Heart right ventricle (tissue), 16 donors: ENCODE data around the gene ADGRD2. TPM values are rescaled to one million over a fixed set of nuclear protein-coding genes. Genes with fewer than 3 reads are reported as not detected.

Experiments
- ATAC-seq, 8 donors: fragments of 200-7000 bp; cut with Tn5 transposase; one replicate each; pipeline ENCODE4 v1.9.1; 2020; ENCODE audit warnings: mild to moderate bottlenecking in 8 of 8, moderate library complexity in 8 of 8, moderate number of reproducible peaks in 1 of 8
- DNase-seq, 2 donors: peaks; one replicate each; pipeline ENCODE4 v3.0.0-alpha.2; 2020
- H3K27ac ChIP-seq, 10 donors: fragments of 200-600 bp; sonication (generic) in 2 of 10; one replicate each; pipeline versions ENCODE4 v1.5.0 to v1.8.0; 2020 to 2022; ENCODE audit warnings: mild to moderate bottlenecking in 3 of 10
- H3K27me3 ChIP-seq, 7 donors: fragments of 200-600 bp; one replicate each; pipeline ENCODE4 v1.8.0; 2021 to 2022; ENCODE audit warnings: mild to moderate bottlenecking in 2 of 7
- H3K36me3 ChIP-seq, 9 donors: fragments of 200-600 bp; sonication (generic) in 1 of 9; one replicate each; pipeline versions ENCODE4 v1.5.0 to v1.8.0; 2020 to 2022; ENCODE audit warnings: mild to moderate bottlenecking in 2 of 9
- H3K4me1 ChIP-seq, 9 donors: fragments of 200-600 bp; sonication (generic) in 1 of 9; one replicate each; pipeline versions ENCODE4 v1.5.0 to v1.8.0; 2020 to 2022; ENCODE audit warnings: mild to moderate bottlenecking in 4 of 9
- H3K4me3 ChIP-seq, 10 donors: fragments of 200-600 bp; sonication (generic) in 2 of 10; one replicate each; pipeline versions ENCODE4 v1.5.0 to v1.8.0; 2020 to 2022; ENCODE audit warnings: mild to moderate bottlenecking in 7 of 10, moderate library complexity in 2 of 10
- H3K9me3 ChIP-seq, 11 donors: fragments of 200-600 bp in 10 of 11; sonication (generic) in 2 of 11; one replicate each; pipeline versions ENCODE4 v1.5.0 to v1.8.0; 2013 to 2022; ENCODE audit warnings: mild to moderate bottlenecking in 2 of 11, control low read depth in 1 of 11, moderate library complexity in 1 of 11
- WGBS, 2 donors: extraction: QIAGEN DNeasy Blood & Tissue Kit; methylation state at CpG; one replicate each; pipeline ENCODE4 v1.1.7; 2013; ENCODE audit warnings: inconsistent platforms in 1 of 2; 5-methylcytosine and 5-hydroxymethylcytosine counted together
- intact Hi-C, 10 donors: fragments of 100-400 bp; cut with DNase I; formaldehyde crosslinking; loops; one replicate each; pipeline versions ENCODE4 v1.11.1 to v1.14.2; 2022
- long read RNA-seq, 3 donors: library from polyadenylated mRNA; unstranded; transcript quantifications; one replicate each; pipeline ENCODE4 v2.0.0, GENCODE V29; 2020 to 2021
- polyA plus RNA-seq, 2 donors: library from polyadenylated mRNA; stranded (reverse); fragments of 200-250 nt; gene quantifications; one replicate each; pipeline ENCODE4 v1.2.3, GENCODE V29; 2013
- total RNA-seq, 10 donors: library from RNA; stranded (reverse); fragmentation: NEBNext Ultra II Directional in 3 of 10; extraction: Animal tissue kit (Norgen Biotek cat#: 25700) in 3 of 10; gene quantifications; one replicate each; pipeline versions ENCODE4 v1.2.1 to v1.2.4, GENCODE V29; 2021 to 2023
- TF ChIP-seq, protein P1 (sequence below), 9 donors: fragments of 200-600 bp; sonication (generic) in 2 of 9; IDR thresholded peaks; one replicate each; pipeline versions ENCODE4 v1.5.0 to v1.8.0; 2021 to 2022; ENCODE audit warnings: antibody characterized with exemption in 9 of 9, mild to moderate bottlenecking in 5 of 9, moderate library complexity in 1 of 9
- donor health status: Arrhythmogenic right ventricular cardiomyopathy.
- donor health status: ischemic (EF 13 %, LVEDD 7.1; RV severe dilation, severe dysfunction).
- donor health status: healthy with polysubstance abuse.
- donor health status: DM: no; HTN: yes; CAD: no.
- donor health status: DM: no; HTN: no; CAD: no.
- donor health status: ischemic (EF 25% LVEDD 6.9; RV normal size, moderate dysfunction).
- donor health status: ischemic (EF 25% LVEDD 5.7; RV mildly dilated, moderate dysfunction).
- donor health status: healthy.
- donor health status: DM: yes; HTN: yes; CAD: no.
- donor health status: Ischemic cardiomyopathy.
- donor health status: ischemic (EF 35%, LVEDD 5.7; RV mildly dilated, moderate dysfunction).
- donor health status: nonischemic (EF 11% LVEDD 7.7; RV severe dilation, severe dysfunction).
- donor health status: DM: yes; HTN: yes; CAD: no.
- donor health status: PGD.
- donor health status: ischemic (EF 29% LVEDD 5.4; RV normal size, mild dysfunction).
- donor health status: nonischemic (EF 23%, LVEDD 6.1; RV moderate dilation, normal function).

ADGRD2 gene, protein sequence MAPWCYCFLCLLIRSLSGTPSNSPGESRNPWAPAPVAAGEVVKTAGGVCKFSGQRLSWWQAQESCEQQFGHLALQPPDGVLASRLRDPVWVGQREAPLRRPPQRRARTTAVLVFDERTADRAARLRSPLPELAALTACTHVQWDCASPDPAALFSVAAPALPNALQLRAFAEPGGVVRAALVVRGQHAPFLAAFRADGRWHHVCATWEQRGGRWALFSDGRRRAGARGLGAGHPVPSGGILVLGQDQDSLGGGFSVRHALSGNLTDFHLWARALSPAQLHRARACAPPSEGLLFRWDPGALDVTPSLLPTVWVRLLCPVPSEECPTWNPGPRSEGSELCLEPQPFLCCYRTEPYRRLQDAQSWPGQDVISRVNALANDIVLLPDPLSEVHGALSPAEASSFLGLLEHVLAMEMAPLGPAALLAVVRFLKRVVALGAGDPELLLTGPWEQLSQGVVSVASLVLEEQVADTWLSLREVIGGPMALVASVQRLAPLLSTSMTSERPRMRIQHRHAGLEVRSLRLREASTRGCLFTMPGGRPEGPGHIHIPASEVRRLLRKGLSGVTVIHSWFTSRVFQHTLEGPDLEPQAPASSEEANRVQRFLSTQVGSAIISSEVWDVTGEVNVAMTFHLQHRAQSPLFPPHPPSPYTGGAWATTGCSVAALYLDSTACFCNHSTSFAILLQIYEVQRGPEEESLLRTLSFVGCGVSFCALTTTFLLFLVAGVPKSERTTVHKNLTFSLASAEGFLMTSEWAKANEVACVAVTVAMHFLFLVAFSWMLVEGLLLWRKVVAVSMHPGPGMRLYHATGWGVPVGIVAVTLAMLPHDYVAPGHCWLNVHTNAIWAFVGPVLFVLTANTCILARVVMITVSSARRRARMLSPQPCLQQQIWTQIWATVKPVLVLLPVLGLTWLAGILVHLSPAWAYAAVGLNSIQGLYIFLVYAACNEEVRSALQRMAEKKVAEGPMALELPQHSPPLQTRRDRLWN
- under 1 TPM in 1 of 10 donors, not detected in 9; 0.68 TPM for total RNA-seq
- under 1 TPM in 1 of 2 donors, not detected in 1; 0.03 TPM for polyA plus RNA-seq
- long read RNA-seq, donor 1, result 0 reads
- long read RNA-seq, donor 2, result 0 reads
- long read RNA-seq, donor 3, result 0 reads

DNA sequence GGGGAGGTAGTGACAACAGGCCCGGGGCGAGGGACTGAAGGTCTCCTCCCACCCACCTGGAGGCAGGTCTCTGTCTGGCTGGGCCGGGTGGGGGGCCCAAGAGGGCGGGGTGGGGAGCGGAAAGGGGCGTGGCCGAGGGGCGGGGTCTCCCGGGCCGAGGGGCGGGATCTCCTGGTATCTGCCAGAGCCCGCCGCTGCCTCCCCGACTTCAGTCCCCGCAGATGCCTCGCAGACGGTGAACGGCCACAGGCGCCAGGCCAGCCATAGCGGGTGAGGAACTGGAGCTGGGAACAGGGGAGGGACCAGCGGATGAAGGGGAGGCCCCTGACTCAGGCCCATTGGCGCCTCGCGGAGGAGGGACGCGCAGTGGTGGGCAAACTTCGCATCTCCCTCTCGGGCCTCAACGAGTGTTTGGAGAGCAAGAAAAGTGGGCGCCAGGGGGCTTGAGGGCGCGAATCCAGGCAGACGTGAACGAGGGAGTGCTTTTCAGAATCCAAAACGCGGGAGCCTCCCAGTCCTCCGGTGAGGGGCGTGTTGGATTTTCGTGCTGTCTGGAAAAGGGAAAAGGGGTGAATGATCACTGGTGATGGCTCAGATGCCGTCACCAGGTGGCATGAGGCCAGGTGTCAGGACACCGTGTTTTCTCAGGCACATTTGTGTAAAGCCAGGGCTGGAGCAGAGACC, at the start of gene ADGRD2:
TSS of gene ADGRD2 (plus strand) at position 211 of the 684 bp plus-strand sequence. CDS start 1,216 bp downstream, outside the sequence.
- no peak within 1 kb of the TSS for H3K27ac ChIP-seq
- ATAC-seq (peak in 1 of 8 donors; percentile 7), DNase-seq (no peak)
- peak within 1 kb of the TSS in 2 of 10 donors; percentile 8 to 14 for H3K4me3 ChIP-seq
- WGBS, 2 donors, result 4% methylated on average over 41 of the region's 41 CpGs
- no peaks in the 10 kb centered on the region for H3K36me3 ChIP-seq
- TF ChIP-seq, protein P1, sequence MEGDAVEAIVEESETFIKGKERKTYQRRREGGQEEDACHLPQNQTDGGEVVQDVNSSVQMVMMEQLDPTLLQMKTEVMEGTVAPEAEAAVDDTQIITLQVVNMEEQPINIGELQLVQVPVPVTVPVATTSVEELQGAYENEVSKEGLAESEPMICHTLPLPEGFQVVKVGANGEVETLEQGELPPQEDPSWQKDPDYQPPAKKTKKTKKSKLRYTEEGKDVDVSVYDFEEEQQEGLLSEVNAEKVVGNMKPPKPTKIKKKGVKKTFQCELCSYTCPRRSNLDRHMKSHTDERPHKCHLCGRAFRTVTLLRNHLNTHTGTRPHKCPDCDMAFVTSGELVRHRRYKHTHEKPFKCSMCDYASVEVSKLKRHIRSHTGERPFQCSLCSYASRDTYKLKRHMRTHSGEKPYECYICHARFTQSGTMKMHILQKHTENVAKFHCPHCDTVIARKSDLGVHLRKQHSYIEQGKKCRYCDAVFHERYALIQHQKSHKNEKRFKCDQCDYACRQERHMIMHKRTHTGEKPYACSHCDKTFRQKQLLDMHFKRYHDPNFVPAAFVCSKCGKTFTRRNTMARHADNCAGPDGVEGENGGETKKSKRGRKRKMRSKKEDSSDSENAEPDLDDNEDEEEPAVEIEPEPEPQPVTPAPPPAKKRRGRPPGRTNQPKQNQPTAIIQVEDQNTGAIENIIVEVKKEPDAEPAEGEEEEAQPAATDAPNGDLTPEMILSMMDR (IDR thresholded peaks at IDR 0.05), result no peak
- H3K27me3 ChIP-seq, result peaks cover 17 to 62% (median 56%) of the 10 kb centered on the region in 7 donors
- H3K4me1 ChIP-seq, result peaks cover 0 to 25% (median 12%) of the 10 kb centered on the region in 9 donors
- intact Hi-C loops, result no loop called here
- H3K9me3 ChIP-seq, result no peaks in the 10 kb centered on the region

DNA sequence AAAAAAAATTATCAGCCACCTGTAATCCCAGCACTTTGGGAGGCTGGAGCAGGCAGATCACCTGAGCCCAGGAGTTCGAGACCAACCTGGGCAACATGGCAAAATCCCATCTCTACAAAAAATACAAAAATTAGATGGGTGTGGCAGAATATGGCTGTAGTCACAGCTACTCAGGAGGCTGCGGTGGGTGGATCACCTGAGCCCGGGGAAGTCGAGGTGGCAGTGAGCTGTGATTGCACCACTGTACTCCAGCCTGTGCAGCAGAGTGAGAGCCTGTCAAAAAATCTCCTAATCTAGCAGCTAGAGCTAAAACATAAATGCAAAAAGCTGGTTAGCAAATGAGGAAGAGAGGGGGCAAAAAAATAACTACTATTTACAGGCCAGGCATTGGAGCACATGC, 47.0 kb upstream of the ADGRD2 start:
- peaks cover 0 to 82% (median 47%) of the 10 kb centered on the region in 9 donors for H3K36me3 ChIP-seq

DNA sequence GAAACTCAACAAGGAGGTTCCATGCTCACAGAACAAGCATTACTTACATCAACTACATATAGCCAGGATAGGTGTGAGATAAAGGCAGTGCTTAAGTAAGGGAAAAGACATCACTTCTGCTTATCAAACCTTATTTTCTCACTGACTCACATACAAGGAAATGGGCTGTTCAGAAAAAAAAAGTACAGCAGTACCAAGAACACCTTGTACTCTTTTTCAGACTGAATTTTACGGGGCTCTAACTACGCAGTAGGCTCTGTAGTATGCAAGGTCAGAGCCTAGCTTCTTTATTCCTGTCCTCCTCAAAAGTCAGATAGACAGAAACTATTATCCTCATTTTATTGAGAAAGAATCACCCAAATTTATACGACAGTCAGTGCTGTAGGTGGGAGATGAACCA, 40.8 kb upstream of the ADGRD2 start:
- Histone ChIP-seq H3K4me3 (no peak overlapping the region), H3K27ac (no peak overlapping the region), H3K27me3 (no peaks in the 10 kb centered on the region), H3K4me1 (peaks cover 0 to 26% (median 12%) of the 10 kb centered on the region in 9 donors), H3K9me3 (no peaks in the 10 kb centered on the region), H3K36me3 (peaks cover 0 to 99% (median 61%) of the 10 kb centered on the region in 9 donors)
- intact Hi-C loops, result no loop called here
- no peak for DNase-seq
- TF ChIP-seq, protein P1 (IDR thresholded peaks at IDR 0.05), result no peak
- no peak for ATAC-seq
- WGBS, 2 donors, result 90 to 99% methylated on average over 3 of the region's 3 CpGs

More for the DNA sequence above, 47.0 kb upstream of the ADGRD2 start:
- no peak overlapping the region for H3K4me3 ChIP-seq
- no peak for DNase-seq
- no peaks in the 10 kb centered on the region for H3K27me3 ChIP-seq
- H3K4me1 ChIP-seq, result peaks cover 0 to 25% (median 18%) of the 10 kb centered on the region in 9 donors
- no peak overlapping the region for H3K27ac ChIP-seq
- TF ChIP-seq, protein P1 (IDR thresholded peaks at IDR 0.05), result no peak
- WGBS, 2 donors, result 95 to 98% methylated on average over 4 of the region's 4 CpGs
- intact Hi-C loops, result no loop called here
- no peak for ATAC-seq
- H3K9me3 ChIP-seq, result no peaks in the 10 kb centered on the region
